ENCODE results near the gene FABP6. TPM values are rescaled to one million over a fixed set of nuclear protein-coding genes. Genes with fewer than 3 reads are reported as not detected.
"Not testable (repeated sequence)": the region's sequence is repeated elsewhere in the genome, so short reads cannot be mapped to it uniquely, and the experiment has no call there.

FABP6 gene
- total RNA-seq, 1 donor from 2014 or later: 0.85 TPM

DNA sequence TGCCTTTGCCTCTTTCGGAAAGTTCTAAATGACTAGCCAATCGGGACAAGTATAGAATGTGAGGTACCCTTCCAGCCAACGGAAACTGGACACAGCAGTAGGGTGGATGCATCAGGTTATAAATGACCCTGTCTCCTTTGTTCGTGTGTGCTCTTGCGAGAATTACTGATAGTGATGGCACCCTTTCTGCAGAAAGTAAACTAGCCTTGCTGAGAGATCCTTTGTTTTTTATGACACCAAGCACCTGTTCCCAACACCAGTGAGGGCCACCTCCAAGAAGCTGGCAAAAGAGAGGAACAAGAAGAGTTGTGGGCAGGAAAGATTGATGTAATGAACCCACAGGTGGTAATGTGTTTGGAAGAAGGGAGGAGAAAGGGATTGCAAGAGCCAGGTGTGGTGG lies 42.8 kb upstream of the FABP6 start:
- no peak for TF ChIP-seq CTCF (conservative IDR thresholded peaks at IDR 0.05)
- Mint-ChIP-seq H3K36me3 (no peaks in the 10 kb centered on the region), H3K27me3 (peaks cover 3% of the 10 kb centered on the region), H3K9me3 (peaks cover 5% of the 10 kb centered on the region), H3K4me1 (ENCODE audit: unreplicated experiment) (peaks cover 18% of the 10 kb centered on the region), H3K27ac (peak overlapping the region; percentile 56), H3K4me3 (peak overlapping the region; percentile 37)
- no peak for DNase-seq (ENCODE audit: extremely low spot score, unreplicated experiment)

DNA sequence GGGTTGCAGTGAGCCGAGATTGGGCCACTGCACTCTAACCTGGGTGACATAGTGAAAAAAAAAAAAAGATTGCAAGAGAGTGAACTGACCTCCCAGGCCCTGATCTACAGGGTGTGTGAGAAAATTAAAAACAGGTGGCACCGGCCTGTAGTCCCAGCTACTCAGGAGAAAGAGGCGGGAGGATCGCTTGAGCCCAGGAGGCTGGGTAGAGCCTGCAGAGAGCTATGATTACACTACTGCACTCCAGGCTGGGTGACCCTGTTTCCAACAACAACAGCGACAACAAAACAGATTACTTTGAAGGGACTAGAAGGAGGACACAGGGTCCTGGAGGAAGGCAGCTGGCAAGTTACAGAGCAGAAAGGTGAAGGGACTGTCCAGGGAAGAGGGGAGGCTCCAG lies 42.2 kb upstream of the FABP6 start:
- Mint-ChIP-seq H3K4me1 (ENCODE audit: unreplicated experiment) (peaks cover 20% of the 10 kb centered on the region), H3K27me3 (peaks cover 3% of the 10 kb centered on the region), H3K36me3 (no peaks in the 10 kb centered on the region), H3K4me3 (peak overlapping the region; percentile 61), H3K9me3 (peaks cover 5% of the 10 kb centered on the region), H3K27ac (peak overlapping the region; percentile 69)
- TF ChIP-seq CTCF (conservative IDR thresholded peaks at IDR 0.05): no peak
- no peak for DNase-seq (ENCODE audit: extremely low spot score, unreplicated experiment)

- H3K4me1 Mint-ChIP-seq (ENCODE audit: unreplicated experiment): peaks cover 24% of the 10 kb centered on the region
- H3K36me3 Mint-ChIP-seq: no peaks in the 10 kb centered on the region
- no peak for DNase-seq (ENCODE audit: extremely low spot score, unreplicated experiment)
- H3K27me3 Mint-ChIP-seq: peaks cover 2% of the 10 kb centered on the region
- peak overlapping the region; percentile 76 for H3K27ac Mint-ChIP-seq
- H3K4me3 Mint-ChIP-seq: peak overlapping the region; percentile 81
- H3K9me3 Mint-ChIP-seq: peaks cover 5% of the 10 kb centered on the region
- no peak for TF ChIP-seq CTCF (conservative IDR thresholded peaks at IDR 0.05)
These were observed 40.9 kb upstream of the FABP6 start for GRCh38 chr5:160188141-160189015.

DNA sequence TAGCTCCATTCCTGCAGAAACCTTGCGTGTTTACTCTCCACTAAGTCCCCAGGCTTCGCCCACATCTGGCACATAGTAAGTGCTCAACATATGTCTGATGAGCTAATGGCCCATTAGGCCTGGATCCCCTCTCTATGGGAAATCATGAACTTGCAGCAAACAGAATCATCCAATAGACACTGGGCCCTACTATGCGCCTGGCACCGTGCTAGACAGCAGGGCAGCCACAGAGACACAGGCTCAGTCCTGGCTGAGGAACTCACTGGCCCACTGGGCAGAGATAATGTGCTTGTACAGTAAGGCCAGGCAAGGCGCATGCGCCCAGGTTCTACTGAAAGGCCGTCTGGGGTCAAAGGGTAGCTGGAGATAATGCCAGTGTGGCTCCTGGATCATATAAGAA lies 36.9 kb upstream of the FABP6 start:
- Mint-ChIP-seq H3K9me3 (no peaks in the 10 kb centered on the region), H3K27ac (peak overlapping the region; percentile 40), H3K36me3 (no peaks in the 10 kb centered on the region), H3K27me3 (no peaks in the 10 kb centered on the region), H3K4me3 (no peak overlapping the region), H3K4me1 (ENCODE audit: unreplicated experiment) (peaks cover 10% of the 10 kb centered on the region)
- no peak for TF ChIP-seq CTCF (conservative IDR thresholded peaks at IDR 0.05)
- no peak for DNase-seq (ENCODE audit: extremely low spot score, unreplicated experiment)

- peaks cover 11% of the 10 kb centered on the region for H3K4me1 Mint-ChIP-seq (ENCODE audit: unreplicated experiment)
These were observed 36.2 kb upstream of the FABP6 start for GRCh38 chr5:160193076-160193475.

GRCh38 chr5:160193790-160194189 lies 35.5 kb upstream of the FABP6 start:
- not testable (repeated sequence) for H3K36me3 Mint-ChIP-seq; H3K9me3 Mint-ChIP-seq; DNase-seq (ENCODE audit: extremely low spot score, unreplicated experiment); H3K27ac Mint-ChIP-seq; H3K4me3 Mint-ChIP-seq; H3K27me3 Mint-ChIP-seq
- peaks cover 16% of the 10 kb centered on the region for H3K4me1 Mint-ChIP-seq (ENCODE audit: unreplicated experiment)

More at GRCh38 chr5:160193076-160193475, 36.2 kb upstream of the FABP6 start:
- not testable (repeated sequence) for H3K9me3 Mint-ChIP-seq; H3K4me3 Mint-ChIP-seq; H3K36me3 Mint-ChIP-seq; DNase-seq (ENCODE audit: extremely low spot score, unreplicated experiment); H3K27me3 Mint-ChIP-seq
- H3K27ac Mint-ChIP-seq: peak overlapping the region; percentile 3

All from type B pancreatic cell (in vitro differentiated cells).